GM19239 (cell line): Measurements from ENCODE around the gene CTH.
"Not testable (repeated sequence)": the region's sequence is repeated elsewhere in the genome, so short reads cannot be mapped to it uniquely, and the experiment has no call there.

ENCODE experiments used
- DNase-seq: peaks from one replicate; pipeline ENCODE4 v3.0.0; 2011; ENCODE audit warnings: low spot score; ENCODE audit not compliant: insufficient read length
- FAIRE-seq: peaks from 2 replicates; lab custom pipeline; 2011; peaks lifted over from hg19 to GRCh38; lab: Jason Lieb, UNC

CTH gene

GRCh38 chr1:70449049-70449448 lies 38.0 kb downstream of the CTH start:
- DNase-seq, result no peak
- FAIRE-seq, result no peak

- FAIRE-seq, DNase-seq: not testable (repeated sequence)
Measured at GRCh38 chr1:70452164-70452939, 41.3 kb downstream of the CTH start.

- FAIRE-seq, result no peak
- DNase-seq, result no peak
Measured at GRCh38 chr1:70455291-70455690, 44.2 kb downstream of the CTH start.

GRCh38 chr1:70458131-70458530 lies 47.1 kb downstream of the CTH start:
- DNase-seq, result no peak
- FAIRE-seq, result no peak

GRCh38 chr1:70459496-70460225 lies 48.6 kb downstream of the CTH start:
- DNase-seq (no peak), FAIRE-seq (no peak)

GRCh38 chr1:70460740-70461713 lies 50.0 kb downstream of the CTH start:
- not testable (repeated sequence) for DNase-seq, FAIRE-seq

GRCh38 chr1:70462611-70463010 lies 51.5 kb downstream of the CTH start:
- FAIRE-seq (no peak), DNase-seq (no peak)

GRCh38 chr1:70465911-70466310 lies 54.8 kb downstream of the CTH start:
- FAIRE-seq (no peak), DNase-seq (no peak)

GRCh38 chr1:70467531-70467930 lies 56.5 kb downstream of the CTH start:
- DNase-seq, result no peak
- FAIRE-seq, result no peak

GRCh38 chr1:70468180-70468579 lies 57.1 kb downstream of the CTH start:
- DNase-seq, result no peak
- FAIRE-seq, result no peak

- not testable (repeated sequence) for DNase-seq
Measured at GRCh38 chr1:70469184-70469583, 58.1 kb downstream of the CTH start.

GRCh38 chr1:70475023-70475422 lies 64.0 kb downstream of the CTH start:
- FAIRE-seq (no peak), DNase-seq (no peak)

More at GRCh38 chr1:70469184-70469583, 58.1 kb downstream of the CTH start:
- FAIRE-seq, result not testable (repeated sequence)

- no peak for FAIRE-seq
- DNase-seq, result no peak
Measured at GRCh38 chr1:70477090-70477489, 66.0 kb downstream of the CTH start.

GRCh38 chr1:70477905-70478304 lies 66.8 kb downstream of the CTH start:
- not testable (repeated sequence) for FAIRE-seq, DNase-seq

- DNase-seq (no peak), FAIRE-seq (no peak)
Measured at GRCh38 chr1:70483342-70483741, 72.3 kb downstream of the CTH start.

- DNase-seq (no peak), FAIRE-seq (no peak)
Measured at GRCh38 chr1:70485624-70486023, 74.6 kb downstream of the CTH start.

GRCh38 chr1:70486676-70487458 lies 75.8 kb downstream of the CTH start:
- no peak for FAIRE-seq
- no peak for DNase-seq

- no peak for DNase-seq
- FAIRE-seq, result no peak
Measured at GRCh38 chr1:70487459-70487815, 76.4 kb downstream of the CTH start.

- DNase-seq (peak; percentile 2), FAIRE-seq (peak; percentile 64)
Measured at GRCh38 chr1:70487910-70488665, 77.0 kb downstream of the CTH start.
